ENCODE measurements around the gene LAMB3.

LAMB3 gene

DNA sequence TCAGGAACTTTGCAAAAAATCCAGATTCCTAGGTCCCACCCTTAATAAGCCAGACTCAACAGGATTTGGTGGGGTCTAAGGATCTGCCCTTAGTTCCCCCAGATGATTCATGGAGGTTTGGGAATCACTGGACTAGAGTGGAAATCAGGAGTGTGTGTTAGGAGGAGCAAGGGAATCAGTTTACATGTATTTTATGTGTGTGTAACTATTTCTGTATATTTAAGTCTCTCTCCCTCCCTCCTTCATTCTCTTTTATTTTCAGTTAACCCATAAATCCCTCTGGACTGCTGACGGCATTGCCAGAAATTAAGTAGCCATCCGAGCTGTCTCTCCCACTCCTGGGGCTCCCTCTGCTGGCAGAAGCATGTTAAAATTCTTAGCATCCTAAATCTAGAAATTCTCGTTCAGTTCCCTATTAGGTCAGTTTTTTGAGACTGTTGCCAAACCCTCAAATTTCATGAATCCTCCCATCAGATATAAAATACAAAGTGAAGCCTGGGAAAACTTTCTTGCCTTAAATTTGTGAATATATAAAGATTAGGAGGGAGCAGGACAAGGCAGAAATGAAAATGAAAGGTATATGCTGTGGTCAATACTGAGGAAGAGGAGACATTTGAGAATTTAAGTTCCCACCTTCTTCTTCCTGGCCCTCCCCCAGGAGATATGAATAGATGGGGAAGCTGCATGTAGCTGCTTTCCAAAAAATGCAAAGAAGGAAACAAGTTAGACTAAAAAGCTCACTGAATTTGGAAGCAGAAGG, 40.7 kb upstream of the LAMB3 start (continued):
- no peak for TF ChIP-seq SP7 (tag by site-specific recombination; IDR thresholded peaks at IDR 0.05)
- TF ChIP-seq, protein P1, sequence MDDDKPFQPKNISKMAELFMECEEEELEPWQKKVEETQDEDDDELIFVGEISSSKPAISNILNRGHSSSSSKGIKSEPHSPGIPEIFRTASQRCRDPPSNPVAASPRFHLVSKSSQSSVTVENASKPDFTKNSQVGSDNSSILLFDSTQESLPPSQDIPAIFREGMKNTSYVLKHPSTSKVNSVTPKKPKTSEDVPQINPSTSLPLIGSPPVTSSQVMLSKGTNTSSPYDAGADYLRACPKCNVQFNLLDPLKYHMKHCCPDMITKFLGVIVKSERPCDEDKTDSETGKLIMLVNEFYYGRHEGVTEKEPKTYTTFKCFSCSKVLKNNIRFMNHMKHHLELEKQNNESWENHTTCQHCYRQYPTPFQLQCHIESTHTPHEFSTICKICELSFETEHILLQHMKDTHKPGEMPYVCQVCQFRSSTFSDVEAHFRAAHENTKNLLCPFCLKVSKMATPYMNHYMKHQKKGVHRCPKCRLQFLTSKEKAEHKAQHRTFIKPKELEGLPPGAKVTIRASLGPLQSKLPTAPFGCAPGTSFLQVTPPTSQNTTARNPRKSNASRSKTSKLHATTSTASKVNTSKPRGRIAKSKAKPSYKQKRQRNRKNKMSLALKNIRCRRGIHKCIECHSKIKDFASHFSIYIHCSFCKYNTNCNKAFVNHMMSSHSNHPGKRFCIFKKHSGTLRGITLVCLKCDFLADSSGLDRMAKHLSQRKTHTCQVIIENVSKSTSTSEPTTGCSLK (tag by site-specific recombination; IDR thresholded peaks at IDR 0.05): no peak
- no peak for TF ChIP-seq ZNF174 (tag by site-specific recombination; IDR thresholded peaks at IDR 0.05)
- TF ChIP-seq ZNF266 (tag by site-specific recombination; IDR thresholded peaks at IDR 0.05; ENCODE audit: low read depth): no peak
- no peak for TF ChIP-seq ZEB2 (tag by site-specific recombination; IDR thresholded peaks at IDR 0.05)
- TF ChIP-seq GLI4 (tag by site-specific recombination; IDR thresholded peaks at IDR 0.05): no peak
- TF ChIP-seq ZNF146 (tag by site-specific recombination; IDR thresholded peaks at IDR 0.05): no peak
- no peak for TF ChIP-seq ZNF560 (tag by site-specific recombination; IDR thresholded peaks at IDR 0.05; ENCODE audit: borderline replicate concordance)
- no peak for TF ChIP-seq ZNF16 (tag by site-specific recombination; IDR thresholded peaks at IDR 0.05; ENCODE audit: low read depth)
- no peak for TF ChIP-seq KLF1 (tag by site-specific recombination; IDR thresholded peaks at IDR 0.05)
- TF ChIP-seq ZNF660 (tag by site-specific recombination; IDR thresholded peaks at IDR 0.05): peak; percentile 74; the same call in 1 of the 2 replicates
- TF ChIP-seq ZFHX2 (tag by site-specific recombination; conservative IDR thresholded peaks at IDR 0.05): no peak
- no peak for TF ChIP-seq FEZF1 (tag by site-specific recombination; IDR thresholded peaks at IDR 0.05)
- TF ChIP-seq, protein P2, sequence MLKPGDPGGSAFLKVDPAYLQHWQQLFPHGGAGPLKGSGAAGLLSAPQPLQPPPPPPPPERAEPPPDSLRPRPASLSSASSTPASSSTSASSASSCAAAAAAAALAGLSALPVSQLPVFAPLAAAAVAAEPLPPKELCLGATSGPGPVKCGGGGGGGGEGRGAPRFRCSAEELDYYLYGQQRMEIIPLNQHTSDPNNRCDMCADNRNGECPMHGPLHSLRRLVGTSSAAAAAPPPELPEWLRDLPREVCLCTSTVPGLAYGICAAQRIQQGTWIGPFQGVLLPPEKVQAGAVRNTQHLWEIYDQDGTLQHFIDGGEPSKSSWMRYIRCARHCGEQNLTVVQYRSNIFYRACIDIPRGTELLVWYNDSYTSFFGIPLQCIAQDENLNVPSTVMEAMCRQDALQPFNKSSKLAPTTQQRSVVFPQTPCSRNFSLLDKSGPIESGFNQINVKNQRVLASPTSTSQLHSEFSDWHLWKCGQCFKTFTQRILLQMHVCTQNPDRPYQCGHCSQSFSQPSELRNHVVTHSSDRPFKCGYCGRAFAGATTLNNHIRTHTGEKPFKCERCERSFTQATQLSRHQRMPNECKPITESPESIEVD (tag by site-specific recombination; IDR thresholded peaks at IDR 0.05): no peak; the same call in 1 of the 2 replicates
- no peak for TF ChIP-seq ZNF670 (tag by site-specific recombination; IDR thresholded peaks at IDR 0.05; ENCODE audit: low read depth)
- TF ChIP-seq, protein P3, sequence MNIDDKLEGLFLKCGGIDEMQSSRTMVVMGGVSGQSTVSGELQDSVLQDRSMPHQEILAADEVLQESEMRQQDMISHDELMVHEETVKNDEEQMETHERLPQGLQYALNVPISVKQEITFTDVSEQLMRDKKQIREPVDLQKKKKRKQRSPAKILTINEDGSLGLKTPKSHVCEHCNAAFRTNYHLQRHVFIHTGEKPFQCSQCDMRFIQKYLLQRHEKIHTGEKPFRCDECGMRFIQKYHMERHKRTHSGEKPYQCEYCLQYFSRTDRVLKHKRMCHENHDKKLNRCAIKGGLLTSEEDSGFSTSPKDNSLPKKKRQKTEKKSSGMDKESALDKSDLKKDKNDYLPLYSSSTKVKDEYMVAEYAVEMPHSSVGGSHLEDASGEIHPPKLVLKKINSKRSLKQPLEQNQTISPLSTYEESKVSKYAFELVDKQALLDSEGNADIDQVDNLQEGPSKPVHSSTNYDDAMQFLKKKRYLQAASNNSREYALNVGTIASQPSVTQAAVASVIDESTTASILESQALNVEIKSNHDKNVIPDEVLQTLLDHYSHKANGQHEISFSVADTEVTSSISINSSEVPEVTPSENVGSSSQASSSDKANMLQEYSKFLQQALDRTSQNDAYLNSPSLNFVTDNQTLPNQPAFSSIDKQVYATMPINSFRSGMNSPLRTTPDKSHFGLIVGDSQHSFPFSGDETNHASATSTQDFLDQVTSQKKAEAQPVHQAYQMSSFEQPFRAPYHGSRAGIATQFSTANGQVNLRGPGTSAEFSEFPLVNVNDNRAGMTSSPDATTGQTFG (tag by site-specific recombination; IDR thresholded peaks at IDR 0.05; ENCODE audit: borderline replicate concordance): no peak
- TF ChIP-seq ZNF248 (tag by site-specific recombination; IDR thresholded peaks at IDR 0.05): no peak
- TF ChIP-seq, protein P4, sequence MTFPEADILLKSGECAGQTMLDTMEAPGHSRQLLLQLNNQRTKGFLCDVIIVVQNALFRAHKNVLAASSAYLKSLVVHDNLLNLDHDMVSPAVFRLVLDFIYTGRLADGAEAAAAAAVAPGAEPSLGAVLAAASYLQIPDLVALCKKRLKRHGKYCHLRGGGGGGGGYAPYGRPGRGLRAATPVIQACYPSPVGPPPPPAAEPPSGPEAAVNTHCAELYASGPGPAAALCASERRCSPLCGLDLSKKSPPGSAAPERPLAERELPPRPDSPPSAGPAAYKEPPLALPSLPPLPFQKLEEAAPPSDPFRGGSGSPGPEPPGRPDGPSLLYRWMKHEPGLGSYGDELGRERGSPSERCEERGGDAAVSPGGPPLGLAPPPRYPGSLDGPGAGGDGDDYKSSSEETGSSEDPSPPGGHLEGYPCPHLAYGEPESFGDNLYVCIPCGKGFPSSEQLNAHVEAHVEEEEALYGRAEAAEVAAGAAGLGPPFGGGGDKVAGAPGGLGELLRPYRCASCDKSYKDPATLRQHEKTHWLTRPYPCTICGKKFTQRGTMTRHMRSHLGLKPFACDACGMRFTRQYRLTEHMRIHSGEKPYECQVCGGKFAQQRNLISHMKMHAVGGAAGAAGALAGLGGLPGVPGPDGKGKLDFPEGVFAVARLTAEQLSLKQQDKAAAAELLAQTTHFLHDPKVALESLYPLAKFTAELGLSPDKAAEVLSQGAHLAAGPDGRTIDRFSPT (tag by site-specific recombination; IDR thresholded peaks at IDR 0.05): no peak
- no peak for TF ChIP-seq ZNF223 (tag by site-specific recombination; IDR thresholded peaks at IDR 0.05)
- no peak for TF ChIP-seq ZNF354C (tag by site-specific recombination; IDR thresholded peaks at IDR 0.05; ENCODE audit: borderline replicate concordance, low read depth)
- TF ChIP-seq, protein P5, sequence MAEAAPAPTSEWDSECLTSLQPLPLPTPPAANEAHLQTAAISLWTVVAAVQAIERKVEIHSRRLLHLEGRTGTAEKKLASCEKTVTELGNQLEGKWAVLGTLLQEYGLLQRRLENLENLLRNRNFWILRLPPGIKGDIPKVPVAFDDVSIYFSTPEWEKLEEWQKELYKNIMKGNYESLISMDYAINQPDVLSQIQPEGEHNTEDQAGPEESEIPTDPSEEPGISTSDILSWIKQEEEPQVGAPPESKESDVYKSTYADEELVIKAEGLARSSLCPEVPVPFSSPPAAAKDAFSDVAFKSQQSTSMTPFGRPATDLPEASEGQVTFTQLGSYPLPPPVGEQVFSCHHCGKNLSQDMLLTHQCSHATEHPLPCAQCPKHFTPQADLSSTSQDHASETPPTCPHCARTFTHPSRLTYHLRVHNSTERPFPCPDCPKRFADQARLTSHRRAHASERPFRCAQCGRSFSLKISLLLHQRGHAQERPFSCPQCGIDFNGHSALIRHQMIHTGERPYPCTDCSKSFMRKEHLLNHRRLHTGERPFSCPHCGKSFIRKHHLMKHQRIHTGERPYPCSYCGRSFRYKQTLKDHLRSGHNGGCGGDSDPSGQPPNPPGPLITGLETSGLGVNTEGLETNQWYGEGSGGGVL (tag by site-specific recombination; IDR thresholded peaks at IDR 0.05): no peak
- no peak for TF ChIP-seq PRDM1 (tag by site-specific recombination; IDR thresholded peaks at IDR 0.05)
- TF ChIP-seq ZNF391 (tag by site-specific recombination; IDR thresholded peaks at IDR 0.05; ENCODE audit: borderline replicate concordance, low read depth): no peak
- TF ChIP-seq ZNF292 (tag by site-specific recombination; IDR thresholded peaks at IDR 0.05; ENCODE audit: borderline replicate concordance, low read depth): no peak
- TF ChIP-seq ZNF335 (tag by site-specific recombination; conservative IDR thresholded peaks at IDR 0.05): peak; percentile 30; the same call in 1 of the 2 replicates
- TF ChIP-seq KLF8 (tag by site-specific recombination; IDR thresholded peaks at IDR 0.05): no peak
- TF ChIP-seq, protein P6, sequence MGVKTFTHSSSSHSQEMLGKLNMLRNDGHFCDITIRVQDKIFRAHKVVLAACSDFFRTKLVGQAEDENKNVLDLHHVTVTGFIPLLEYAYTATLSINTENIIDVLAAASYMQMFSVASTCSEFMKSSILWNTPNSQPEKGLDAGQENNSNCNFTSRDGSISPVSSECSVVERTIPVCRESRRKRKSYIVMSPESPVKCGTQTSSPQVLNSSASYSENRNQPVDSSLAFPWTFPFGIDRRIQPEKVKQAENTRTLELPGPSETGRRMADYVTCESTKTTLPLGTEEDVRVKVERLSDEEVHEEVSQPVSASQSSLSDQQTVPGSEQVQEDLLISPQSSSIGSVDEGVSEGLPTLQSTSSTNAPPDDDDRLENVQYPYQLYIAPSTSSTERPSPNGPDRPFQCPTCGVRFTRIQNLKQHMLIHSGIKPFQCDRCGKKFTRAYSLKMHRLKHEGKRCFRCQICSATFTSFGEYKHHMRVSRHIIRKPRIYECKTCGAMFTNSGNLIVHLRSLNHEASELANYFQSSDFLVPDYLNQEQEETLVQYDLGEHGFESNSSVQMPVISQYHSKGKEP (tag by site-specific recombination; IDR thresholded peaks at IDR 0.05): no peak
- TF ChIP-seq ZNF548 (tag by site-specific recombination; IDR thresholded peaks at IDR 0.05): no peak

All from HEK293 (cell line).